Activated CD4-positive, alpha-beta memory T cell treated with anti-CD3 and anti-CD28 coated beads, Interleukin-2, amount 10 ng/mL, durations not matched to agents 7 days and 5 days (primary cell): ENCODE results near the gene HOXC9. TPM values are rescaled to one million over a fixed set of nuclear protein-coding genes. Genes with fewer than 3 reads are reported as not detected.

Experiments
- CTCF ChIA-PET: fragments of 350-600 bp; sonication (Branson Sonifier 250); formaldehyde crosslinking; loops from one replicate; lab custom pipeline; 2021; ENCODE audit warnings: antibody characterized with exemption, inconsistent platforms; lab: Charles Lee
- POLR2A ChIA-PET: fragments of 350-600 bp; sonication (Branson Sonifier 250); formaldehyde crosslinking; loops from one replicate; lab custom pipeline; 2021; ENCODE audit warnings: antibody characterized with exemption; lab: Charles Lee
- DNase-seq: peaks from one replicate; pipeline ENCODE4 v3.0.0-alpha.2; 2020
- H3K27ac Mint-ChIP-seq: one replicate; pipeline ENCODE4 v1.8.0; 2021; ENCODE audit warnings: mild to moderate bottlenecking, mixed read lengths
- H3K27me3 Mint-ChIP-seq: one replicate; pipeline ENCODE4 v1.8.0; 2021; ENCODE audit warnings: mixed read lengths
- H3K36me3 Mint-ChIP-seq: one replicate; pipeline ENCODE4 v1.8.0; 2021; ENCODE audit warnings: low read depth, mixed read lengths
- H3K4me1 Mint-ChIP-seq: one replicate; pipeline ENCODE4 v1.8.0; 2021; ENCODE audit warnings: mixed read lengths
- H3K4me3 Mint-ChIP-seq: one replicate; pipeline ENCODE4 v1.8.0; 2021; ENCODE audit warnings: mild to moderate bottlenecking, mixed read lengths
- H3K9me3 Mint-ChIP-seq: one replicate; pipeline ENCODE4 v1.8.0; 2021; ENCODE audit warnings: mixed read lengths
- total RNA-seq, 2 experiments: library from RNA; stranded (reverse); gene quantifications; one replicate each; pipeline ENCODE4 v1.2.3, GENCODE V29; 2021

HOXC9 gene
- total RNA-seq, 2 experiments from 2014 or later: not detected

DNA sequence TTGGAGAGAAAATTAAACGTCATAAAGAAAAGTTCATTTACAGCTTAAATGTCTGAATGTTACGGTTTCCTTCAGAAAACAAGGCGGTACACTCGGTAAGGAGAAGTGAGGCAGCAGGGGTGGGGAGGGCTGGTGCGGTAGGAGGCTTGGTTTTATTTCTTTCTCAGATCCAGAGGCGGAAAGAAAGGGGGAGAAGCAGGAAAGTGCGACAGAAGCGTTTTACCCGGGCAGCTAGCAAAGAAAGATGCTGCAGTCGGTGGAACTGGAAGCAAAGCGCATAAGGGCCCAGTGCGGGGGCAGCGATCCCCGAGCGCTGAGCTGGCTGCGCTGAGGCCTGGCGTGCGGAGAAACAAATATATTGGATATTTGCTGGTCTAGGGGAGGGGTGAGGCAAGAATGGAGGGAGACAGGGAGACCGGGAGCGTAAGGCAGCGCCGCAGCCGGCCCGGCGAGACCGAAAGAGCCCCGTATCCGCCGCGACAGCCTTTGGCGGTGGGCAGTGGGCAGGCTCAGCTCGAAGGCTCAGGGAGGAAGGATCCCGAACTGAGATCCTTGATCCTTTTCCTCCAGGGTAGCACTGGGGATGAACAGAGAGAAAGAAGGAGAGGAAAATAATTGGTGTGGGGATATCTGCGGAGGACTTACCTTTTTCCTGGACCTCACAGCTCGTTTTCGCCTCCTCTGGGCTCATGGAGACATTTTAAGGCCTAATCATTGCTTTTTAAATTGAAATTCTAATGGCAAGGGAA, 33.4 kb upstream of the HOXC9 start:
- Mint-ChIP-seq H3K9me3 (no peaks in the 10 kb centered on the region), H3K4me3 (no peak overlapping the region), H3K4me1 (peaks cover 8% of the 10 kb centered on the region), H3K27me3 (peaks cover 96% of the 10 kb centered on the region), H3K36me3 (no peaks in the 10 kb centered on the region), H3K27ac (no peak overlapping the region)
- no peak for DNase-seq
- ChIA-PET CTCF (no interaction called here), POLR2A (interaction anchor here (1.5 kb wide), 1 partner anchor 33 kb away, joined by 3 read pairs; the partner anchor contains the start of gene HOXC9)

DNA sequence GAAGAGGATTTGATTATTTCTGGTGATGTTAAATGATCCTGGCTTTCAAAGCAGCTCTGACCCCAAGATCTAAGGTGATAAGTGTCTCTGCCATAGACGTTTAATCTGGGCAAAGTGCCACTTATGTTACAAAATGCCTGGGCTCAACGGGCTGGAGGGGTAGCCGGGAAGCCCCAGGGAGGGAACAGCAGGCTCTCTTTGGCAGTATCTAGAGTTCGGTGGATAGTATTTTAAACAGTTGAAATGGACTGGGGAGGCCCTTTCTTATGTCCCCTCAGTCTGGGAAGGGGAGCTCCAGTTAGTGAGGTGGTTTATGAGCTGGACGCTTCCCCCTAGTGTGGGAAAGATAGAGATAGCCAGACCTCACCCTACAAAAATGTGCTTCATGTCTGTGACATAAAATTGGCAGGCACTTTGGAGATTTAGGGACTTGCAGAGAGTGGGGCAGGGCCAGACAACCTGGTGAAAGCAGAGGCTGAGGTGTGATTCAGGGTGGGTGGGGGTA, 32.5 kb upstream of the HOXC9 start:
- CTCF ChIA-PET: no interaction called here
- no peaks in the 10 kb centered on the region for H3K9me3 Mint-ChIP-seq
- no peak overlapping the region for H3K27ac Mint-ChIP-seq
- no peak for DNase-seq
- POLR2A ChIA-PET: no interaction called here
- H3K27me3 Mint-ChIP-seq: peaks cover 97% of the 10 kb centered on the region
- no peaks in the 10 kb centered on the region for H3K36me3 Mint-ChIP-seq
- H3K4me1 Mint-ChIP-seq: peaks cover 8% of the 10 kb centered on the region
- no peak overlapping the region for H3K4me3 Mint-ChIP-seq

DNA sequence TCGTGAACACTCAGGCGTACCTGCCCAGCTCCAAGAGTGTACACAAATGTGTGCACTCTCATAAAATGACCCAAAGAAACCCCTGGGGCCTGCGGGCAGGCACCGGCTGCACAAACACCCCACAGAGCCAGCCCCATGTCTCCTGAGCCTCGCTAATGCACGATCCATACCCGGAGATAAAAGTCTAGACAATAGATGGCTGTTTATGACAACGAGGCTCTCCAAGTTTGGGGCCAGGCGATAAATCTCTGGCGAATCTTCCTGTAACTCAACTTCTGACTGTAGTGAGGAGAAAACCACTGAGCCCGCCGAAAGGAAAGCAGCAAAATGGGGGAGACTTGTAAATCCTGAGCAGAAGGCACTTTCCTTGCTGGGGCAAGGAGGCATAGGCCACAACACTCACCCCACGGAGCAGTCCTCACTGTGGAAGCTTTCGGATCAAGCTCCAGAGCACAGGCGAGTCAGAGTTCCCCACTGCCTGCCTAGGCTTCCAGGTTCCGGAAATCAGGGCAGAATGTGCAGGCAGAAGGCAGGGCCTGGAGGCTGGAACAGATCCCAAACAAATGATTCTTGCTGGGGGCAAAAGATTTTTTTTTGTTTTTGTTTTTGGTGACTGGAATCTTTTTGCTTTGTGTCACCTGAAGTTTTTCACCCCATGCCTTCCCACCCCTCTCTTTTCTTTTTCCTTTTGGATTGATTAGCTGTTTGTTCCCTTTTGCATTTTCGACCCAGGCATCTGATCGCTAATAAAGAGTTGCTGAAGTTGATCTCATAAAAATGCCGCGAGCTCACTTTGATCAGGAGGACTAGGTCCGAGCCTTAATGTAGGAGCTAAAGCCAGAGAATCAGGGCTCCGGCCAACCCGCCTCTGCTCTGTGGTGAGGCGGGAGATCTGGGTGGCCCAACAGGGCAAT, 31.5 kb upstream of the HOXC9 start:
- ChIA-PET CTCF (no interaction called here), POLR2A (no interaction called here)
- Mint-ChIP-seq H3K36me3 (peaks cover 7% of the 10 kb centered on the region), H3K27ac (no peak overlapping the region), H3K27me3 (peaks cover 97% of the 10 kb centered on the region), H3K4me1 (peaks cover 11% of the 10 kb centered on the region), H3K9me3 (no peaks in the 10 kb centered on the region), H3K4me3 (no peak overlapping the region)
- DNase-seq: no peak

DNA sequence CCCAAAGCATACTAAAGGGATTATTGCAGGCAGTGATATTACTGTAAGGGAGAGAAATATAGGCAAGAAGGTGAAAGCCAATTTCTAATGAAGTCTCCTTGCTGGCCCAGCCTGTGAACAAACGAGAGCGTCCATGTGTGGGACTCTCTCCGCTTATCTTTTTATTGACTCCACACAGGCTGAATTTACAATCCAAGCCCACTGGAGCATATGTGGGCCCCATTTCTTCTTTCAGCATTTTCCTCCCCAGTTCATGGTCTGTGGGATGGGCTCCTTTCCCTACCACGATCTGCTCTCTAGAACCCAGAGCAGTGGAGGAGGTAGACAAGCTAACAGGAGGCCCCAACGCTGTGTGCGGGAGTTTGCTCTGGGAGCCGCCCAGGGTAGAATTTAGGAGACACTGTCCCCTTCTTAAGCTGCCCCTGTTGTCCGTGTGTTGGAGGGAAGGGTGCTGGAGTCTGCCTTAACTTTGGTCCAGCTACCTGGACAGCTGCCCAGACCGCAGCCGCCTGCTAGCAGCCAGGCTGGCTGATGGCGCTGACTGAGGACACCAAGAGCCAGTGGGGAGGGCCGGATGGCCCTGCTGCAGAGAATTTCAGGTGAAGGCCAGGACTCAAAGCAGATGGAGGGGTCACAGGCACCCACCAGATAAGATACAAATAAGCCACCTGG, 30.2 kb upstream of the HOXC9 start:
- H3K36me3 Mint-ChIP-seq: peaks cover 7% of the 10 kb centered on the region
- POLR2A ChIA-PET: no interaction called here
- CTCF ChIA-PET: interaction anchor here (0.6 to 1.5 kb wide), 2 partner anchors 63 kb away, joined by 3 to 4 read pairs; partner anchors contain the start of gene HOXC5
- H3K4me3 Mint-ChIP-seq: no peak overlapping the region
- no peak overlapping the region for H3K27ac Mint-ChIP-seq
- no peak for DNase-seq
- H3K4me1 Mint-ChIP-seq: peaks cover 14% of the 10 kb centered on the region
- H3K9me3 Mint-ChIP-seq: no peaks in the 10 kb centered on the region
- peaks cover 93% of the 10 kb centered on the region for H3K27me3 Mint-ChIP-seq

DNA sequence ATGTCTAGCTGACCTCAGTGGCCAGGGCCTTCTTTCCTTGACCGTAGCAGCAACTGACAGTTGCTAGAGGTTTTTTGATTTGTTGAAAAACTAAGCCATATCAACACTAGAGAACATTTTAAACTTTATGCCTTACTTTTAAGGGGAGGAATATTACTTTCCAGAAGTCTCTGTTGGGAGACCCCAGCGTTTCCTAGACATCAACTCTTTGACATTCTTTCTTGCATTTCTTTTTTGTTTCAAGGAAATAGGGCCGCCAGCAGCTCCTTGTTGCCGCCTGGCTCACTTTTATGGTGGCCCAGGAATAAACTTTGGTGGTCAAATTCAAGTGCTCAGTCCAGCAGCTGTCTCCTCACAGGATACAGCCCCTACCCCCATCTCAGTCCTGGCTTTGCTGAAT, 29.5 kb upstream of the HOXC9 start:
- CTCF ChIA-PET: interaction anchor here (0.5 to 1.5 kb wide), 2 partner anchors 62 to 1296 kb away, joined by 3 to 4 read pairs; partner anchors contain the start of gene HOXC5
- Mint-ChIP-seq H3K4me1 (peaks cover 14% of the 10 kb centered on the region), H3K27ac (no peak overlapping the region), H3K4me3 (no peak overlapping the region), H3K9me3 (no peaks in the 10 kb centered on the region), H3K36me3 (peaks cover 8% of the 10 kb centered on the region), H3K27me3 (peaks cover 92% of the 10 kb centered on the region)
- DNase-seq: no peak
- POLR2A ChIA-PET: no interaction called here

DNA sequence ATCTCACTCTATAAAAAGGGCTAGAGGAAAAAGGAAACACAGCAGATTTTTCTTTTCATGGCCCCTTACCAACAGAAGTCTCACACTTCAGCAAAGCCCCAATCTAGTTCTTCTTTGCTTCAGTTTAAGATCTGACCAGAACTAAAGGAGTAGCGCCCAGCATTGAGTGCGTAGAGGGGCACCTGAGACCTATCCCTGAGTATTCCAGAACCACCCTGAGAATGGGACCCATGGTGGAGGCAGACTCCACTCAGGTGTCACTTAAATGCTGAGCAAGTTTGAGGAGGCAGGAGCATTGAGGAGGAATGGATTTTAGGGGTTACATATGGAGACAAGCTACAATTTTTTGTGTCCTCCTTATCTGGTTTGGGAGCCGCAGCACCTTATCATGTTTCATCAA, 28.8 kb upstream of the HOXC9 start:
- Mint-ChIP-seq H3K36me3 (peaks cover 12% of the 10 kb centered on the region), H3K27ac (no peak overlapping the region), H3K27me3 (peaks cover 92% of the 10 kb centered on the region), H3K9me3 (no peaks in the 10 kb centered on the region), H3K4me3 (no peak overlapping the region), H3K4me1 (peaks cover 15% of the 10 kb centered on the region)
- POLR2A ChIA-PET: no interaction called here
- CTCF ChIA-PET: interaction anchor here (0.5 to 1.5 kb wide), 2 partner anchors 62 to 1295 kb away, joined by 3 to 4 read pairs; partner anchors contain the start of gene HOXC5
- no peak for DNase-seq

DNA sequence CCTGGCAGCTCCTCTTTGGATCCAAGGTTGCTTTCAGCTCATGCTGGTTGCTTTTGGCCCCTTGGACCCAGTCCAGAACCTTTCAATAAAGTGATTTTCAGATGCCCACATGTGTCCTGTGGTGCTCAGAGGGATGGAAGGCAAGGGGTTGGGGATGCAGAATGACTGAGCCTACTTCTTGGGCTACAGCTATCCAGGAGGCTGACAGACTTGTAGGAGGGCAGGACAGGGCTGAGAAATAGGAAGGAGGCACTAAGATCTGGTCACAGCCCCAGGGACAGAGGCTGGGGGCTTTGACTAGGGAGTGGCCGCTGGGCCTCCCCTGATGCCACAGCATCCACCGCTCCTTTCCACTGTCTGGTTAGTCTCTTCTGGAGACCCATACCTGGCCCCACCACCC, 28.3 kb upstream of the HOXC9 start:
- Mint-ChIP-seq H3K27me3 (peaks cover 92% of the 10 kb centered on the region), H3K4me1 (peaks cover 10% of the 10 kb centered on the region), H3K27ac (no peak overlapping the region), H3K4me3 (no peak overlapping the region), H3K9me3 (no peaks in the 10 kb centered on the region), H3K36me3 (peaks cover 12% of the 10 kb centered on the region)
- CTCF ChIA-PET: no interaction called here
- POLR2A ChIA-PET: no interaction called here
- no peak for DNase-seq

DNA sequence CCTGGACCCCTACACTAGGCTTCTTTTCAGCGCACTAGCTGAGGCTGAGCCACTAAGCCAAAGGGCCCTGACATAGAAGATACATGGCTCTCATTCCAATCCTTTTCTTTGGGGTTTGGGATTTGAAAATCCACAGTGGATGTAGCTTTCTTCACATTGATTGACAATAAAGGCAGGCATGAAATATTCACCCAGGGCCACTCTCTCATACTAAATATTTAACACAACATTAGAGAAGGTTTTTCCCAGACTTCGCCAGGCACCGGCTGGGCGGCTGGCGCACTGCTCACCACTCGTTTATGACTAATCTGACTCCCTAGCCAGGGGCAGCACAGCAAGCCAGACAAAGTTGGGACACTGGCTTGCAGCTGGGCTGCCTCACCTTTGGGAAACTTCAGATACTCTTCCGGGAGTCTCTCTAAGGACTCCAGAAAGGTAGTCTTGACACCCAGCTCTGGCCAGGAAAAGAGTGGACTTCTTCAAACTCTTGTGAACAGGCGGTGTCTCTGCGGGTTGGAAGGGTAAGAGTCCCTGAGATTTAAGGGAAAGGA, 27.7 kb upstream of the HOXC9 start:
- Mint-ChIP-seq H3K9me3 (no peaks in the 10 kb centered on the region), H3K36me3 (peaks cover 12% of the 10 kb centered on the region), H3K27me3 (peaks cover 92% of the 10 kb centered on the region), H3K4me3 (no peak overlapping the region), H3K27ac (no peak overlapping the region), H3K4me1 (peaks cover 10% of the 10 kb centered on the region)
- DNase-seq: no peak
- CTCF ChIA-PET: no interaction called here
- POLR2A ChIA-PET: interaction anchor here (0.8 kb wide), 1 partner anchor 19 kb away, joined by 3 read pairs; no protein-coding TSS in a partner anchor

DNA sequence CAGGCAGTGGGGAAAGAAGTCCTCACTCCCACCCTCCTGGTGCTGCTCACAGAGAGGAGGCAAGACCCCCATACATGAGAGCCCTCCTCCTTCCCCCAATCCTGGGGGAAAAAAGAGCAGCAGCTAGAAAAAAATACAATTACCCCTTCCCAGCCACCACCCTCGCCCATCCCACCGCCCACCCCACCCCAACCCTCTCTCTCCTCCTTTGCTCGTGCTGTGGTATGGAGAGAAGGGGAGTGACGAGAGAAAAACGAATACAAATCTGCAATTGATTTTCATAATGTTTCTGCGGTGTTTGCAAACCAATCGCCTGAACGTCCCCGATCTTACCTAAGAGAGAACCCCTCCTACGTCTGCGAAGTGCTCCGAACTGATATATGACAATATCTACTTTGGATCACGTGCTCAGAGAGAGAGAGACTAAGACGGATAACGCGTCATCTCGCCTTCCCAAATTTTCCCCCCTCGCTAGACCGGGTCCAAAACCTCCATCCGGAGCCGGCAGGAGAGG, 27.2 kb upstream of the HOXC9 start, which contains the start of gene HOXC11:
Gene HOXC11, plus strand, starts transcription at position 405 of the 514 bp plus-strand sequence. CDS start 116 bp downstream, outside the sequence.
- Mint-ChIP-seq H3K4me1 (peaks cover 10% of the 10 kb centered on the region), H3K27ac (peak within 1 kb of the TSS; percentile 68), H3K9me3 (no peaks in the 10 kb centered on the region), H3K27me3 (peaks cover 92% of the 10 kb centered on the region), H3K36me3 (peaks cover 12% of the 10 kb centered on the region), H3K4me3 (peak within 1 kb of the TSS; percentile 32)
- ChIA-PET CTCF (interaction anchor here (0.6 kb wide), 1 partner anchor 45 kb away, joined by 3 read pairs; no protein-coding TSS in a partner anchor), POLR2A (interaction anchor here (0.8 kb wide), 1 partner anchor 19 kb away, joined by 3 read pairs; no protein-coding TSS in a partner anchor)
- DNase-seq: no peak

DNA sequence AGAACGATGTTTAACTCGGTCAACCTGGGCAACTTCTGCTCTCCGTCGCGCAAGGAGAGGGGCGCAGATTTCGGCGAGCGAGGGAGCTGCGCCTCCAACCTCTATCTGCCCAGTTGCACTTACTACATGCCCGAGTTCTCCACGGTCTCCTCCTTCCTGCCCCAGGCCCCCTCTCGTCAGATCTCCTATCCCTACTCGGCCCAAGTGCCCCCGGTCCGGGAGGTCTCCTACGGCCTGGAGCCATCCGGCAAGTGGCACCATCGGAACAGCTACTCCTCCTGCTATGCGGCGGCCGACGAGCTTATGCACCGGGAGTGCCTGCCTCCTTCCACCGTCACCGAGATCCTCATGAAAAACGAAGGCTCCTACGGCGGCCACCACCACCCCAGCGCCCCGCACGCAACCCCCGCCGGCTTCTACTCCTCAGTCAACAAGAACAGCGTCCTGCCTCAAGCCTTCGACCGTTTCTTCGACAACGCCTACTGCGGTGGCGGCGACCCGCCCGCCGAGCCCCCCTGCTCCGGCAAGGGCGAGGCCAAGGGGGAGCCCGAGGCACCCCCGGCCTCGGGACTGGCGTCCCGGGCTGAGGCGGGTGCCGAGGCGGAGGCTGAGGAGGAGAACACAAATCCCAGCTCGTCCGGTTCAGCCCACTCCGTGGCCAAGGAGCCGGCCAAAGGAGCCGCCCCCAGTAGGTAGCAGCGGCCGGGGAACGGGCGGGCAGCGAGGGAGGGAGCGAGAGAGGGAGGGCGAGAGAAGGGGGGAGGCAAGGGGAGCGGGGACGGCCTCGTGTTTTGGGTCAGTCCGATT, 26.5 kb upstream of the HOXC9 start:
- Mint-ChIP-seq H3K9me3 (no peaks in the 10 kb centered on the region), H3K27me3 (peaks cover 91% of the 10 kb centered on the region), H3K4me3 (peak overlapping the region; percentile 32), H3K36me3 (peaks cover 12% of the 10 kb centered on the region), H3K4me1 (peaks cover 10% of the 10 kb centered on the region), H3K27ac (peak overlapping the region; percentile 68)
- CTCF ChIA-PET: interaction anchor here (0.6 kb wide), 1 partner anchor 44 kb away, joined by 3 read pairs; no protein-coding TSS in a partner anchor
- POLR2A ChIA-PET: no interaction called here
- no peak for DNase-seq
